GM19452 (cell line): ENCODE results near the gene TGFBR1.
A peak's percentile ranks its signal among the peaks of the same experiment; 100 is the strongest.

Experiments used
- ATAC-seq: cut with Tn5 transposase; IDR thresholded peaks from one replicate; pipeline ENCODE4 v1.9.1; 2021; ENCODE audit not compliant: unreplicated experiment

TGFBR1 gene

DNA sequence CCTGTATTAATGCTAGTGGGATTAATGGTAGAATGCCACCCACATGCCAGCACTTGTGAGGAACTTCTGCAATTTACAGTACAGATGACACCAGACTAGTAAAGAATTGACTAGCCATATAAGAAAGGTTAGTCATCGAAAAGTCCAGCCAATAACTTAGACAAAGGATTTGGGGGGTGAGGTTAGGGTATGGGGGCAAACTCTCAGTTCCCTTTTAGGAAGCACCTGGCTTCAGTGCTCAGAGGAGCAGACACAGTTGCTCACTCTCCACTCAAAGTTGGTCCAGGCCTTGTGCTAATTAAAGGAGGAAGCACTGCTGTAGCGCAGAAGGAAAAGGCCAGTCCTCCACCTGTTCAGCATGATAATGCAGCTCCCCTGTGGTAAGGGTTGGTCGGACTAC lies 25.2 kb downstream of the TGFBR1 start:
- peak; percentile 67 for ATAC-seq

DNA sequence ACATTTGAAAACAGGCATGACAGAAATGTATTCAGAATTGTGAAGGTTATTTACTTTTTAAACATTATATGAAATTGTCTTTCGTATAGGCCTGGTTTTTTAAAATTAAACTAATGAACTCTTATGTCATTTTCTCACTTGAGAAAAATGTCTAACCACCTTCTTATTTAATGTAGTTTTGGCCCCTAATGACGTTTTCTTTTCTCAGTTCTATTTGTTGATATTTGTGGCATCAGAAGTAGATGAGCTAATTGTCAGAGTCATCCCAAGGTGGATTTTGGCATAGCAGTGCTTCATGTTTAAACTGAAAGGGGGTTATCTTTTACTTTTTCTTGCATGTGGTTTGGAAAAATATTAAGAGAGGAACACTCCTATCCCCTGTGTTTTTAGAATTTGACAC lies 28.2 kb downstream of the TGFBR1 start:
- no peak for ATAC-seq

DNA sequence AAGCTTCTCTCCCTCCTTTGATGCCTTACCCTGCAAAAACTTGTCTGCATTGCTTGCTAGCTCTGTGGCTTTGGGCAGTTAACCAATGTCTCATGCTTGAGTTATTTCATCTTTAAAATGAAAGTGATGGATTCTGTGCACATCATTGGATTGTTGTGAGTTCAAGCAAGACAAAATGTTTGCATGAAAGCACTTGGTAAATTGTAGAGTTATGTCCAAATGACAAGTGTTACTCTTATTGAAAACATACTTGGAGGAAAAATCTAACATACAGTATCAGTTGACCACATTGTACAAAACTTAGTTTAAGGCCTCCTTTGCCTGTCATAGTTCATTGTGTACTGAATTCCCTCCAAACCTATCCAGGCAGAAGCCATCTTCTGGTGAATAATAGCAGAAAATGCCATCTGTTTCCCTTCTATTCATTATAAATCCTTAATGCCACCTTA lies 30.0 kb downstream of the TGFBR1 start:
- ATAC-seq, result no peak

DNA sequence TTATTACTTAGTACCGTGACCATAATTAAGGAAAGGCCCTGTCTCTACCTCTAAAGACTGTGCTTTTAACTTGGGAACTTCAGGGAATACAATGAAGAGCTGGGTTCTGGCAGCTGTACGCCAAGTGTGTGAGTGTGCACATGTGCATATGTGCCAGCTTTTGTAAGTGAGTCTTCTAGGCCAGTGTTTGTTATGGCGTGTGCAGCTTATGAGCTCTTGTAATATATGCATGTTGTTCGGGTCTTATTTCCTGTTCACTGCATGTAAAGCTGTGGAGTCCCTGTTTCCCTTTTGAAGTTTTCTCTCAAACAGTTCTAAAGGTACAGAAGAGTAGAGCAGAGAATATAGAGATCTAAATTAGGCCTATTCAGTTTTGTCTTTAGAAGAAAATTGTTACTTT lies 30.5 kb downstream of the TGFBR1 start:
- ATAC-seq, result no peak

DNA sequence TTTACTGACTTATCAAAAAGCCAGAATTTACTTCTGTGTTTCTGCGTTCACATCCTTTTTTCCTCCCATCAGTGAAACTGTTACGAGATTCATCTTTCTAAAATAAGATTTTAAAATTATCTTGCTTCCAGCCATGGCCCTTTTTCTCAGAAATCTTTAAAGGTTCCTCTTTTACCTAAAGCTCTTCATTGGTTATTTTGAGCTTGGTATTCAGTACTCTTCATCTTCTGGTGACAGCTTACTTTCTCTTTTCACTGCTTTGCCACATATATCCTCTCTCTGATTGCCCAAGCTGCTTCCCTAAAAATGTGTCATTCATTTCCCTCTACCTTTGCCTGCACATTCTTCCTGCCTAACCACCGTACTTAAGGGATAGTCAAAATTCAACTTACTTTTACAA lies 32.3 kb downstream of the TGFBR1 start:
- ATAC-seq, result no peak

DNA sequence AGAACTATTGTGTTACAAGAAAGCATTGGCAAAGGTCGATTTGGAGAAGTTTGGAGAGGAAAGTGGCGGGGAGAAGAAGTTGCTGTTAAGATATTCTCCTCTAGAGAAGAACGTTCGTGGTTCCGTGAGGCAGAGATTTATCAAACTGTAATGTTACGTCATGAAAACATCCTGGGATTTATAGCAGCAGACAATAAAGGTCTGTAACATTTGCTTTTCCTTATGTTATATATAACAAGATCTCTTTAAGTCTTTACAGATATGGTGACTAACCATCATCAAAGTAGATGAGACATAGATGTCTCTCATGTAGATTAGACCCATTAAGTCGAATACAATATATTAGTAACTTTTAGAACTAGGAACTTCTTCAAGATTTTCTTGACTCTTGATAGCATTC lies 33.0 kb downstream of the TGFBR1 start:
- ATAC-seq, result no peak

DNA sequence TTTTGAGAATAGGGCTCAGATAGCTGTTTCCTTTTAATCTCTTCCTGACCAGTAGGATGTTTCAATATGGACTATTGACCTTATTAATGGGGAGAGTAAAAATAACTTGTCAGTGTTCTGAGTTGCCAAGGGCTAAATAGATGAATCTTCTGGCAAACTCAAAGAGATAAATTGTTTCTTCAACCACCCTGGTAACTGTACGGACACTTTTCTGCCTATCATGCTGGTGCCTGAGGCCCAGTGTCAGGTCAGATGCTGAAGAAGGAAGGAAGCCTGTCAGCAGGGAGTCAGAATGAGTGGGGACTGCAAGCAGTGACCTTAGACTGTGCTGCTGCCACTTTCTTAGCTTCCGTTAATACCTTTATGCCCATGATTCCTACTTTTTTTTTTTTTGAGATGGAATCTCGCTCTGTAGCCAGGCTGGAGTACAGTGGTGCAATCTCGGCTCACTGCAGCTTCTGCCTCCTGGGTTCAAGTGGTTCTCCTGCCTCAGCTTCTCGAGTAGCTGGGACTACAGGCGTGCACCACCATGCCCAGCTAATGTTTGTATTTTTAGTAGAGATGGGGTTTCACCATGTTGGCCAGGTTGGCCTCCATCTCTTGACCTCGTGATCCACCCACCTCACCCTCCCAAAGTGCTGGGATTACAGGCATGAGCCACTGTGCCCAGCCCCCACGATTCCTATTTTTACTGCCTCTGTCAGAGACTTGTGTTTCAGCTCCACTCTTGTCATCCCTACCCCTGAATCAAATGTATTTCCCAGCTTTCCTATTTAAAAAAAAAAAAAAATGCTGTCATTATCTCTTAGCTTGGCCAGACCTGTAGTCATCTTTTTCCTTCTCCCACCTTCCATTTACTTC lies 33.7 kb downstream of the TGFBR1 start:
- ATAC-seq, result no peak

DNA sequence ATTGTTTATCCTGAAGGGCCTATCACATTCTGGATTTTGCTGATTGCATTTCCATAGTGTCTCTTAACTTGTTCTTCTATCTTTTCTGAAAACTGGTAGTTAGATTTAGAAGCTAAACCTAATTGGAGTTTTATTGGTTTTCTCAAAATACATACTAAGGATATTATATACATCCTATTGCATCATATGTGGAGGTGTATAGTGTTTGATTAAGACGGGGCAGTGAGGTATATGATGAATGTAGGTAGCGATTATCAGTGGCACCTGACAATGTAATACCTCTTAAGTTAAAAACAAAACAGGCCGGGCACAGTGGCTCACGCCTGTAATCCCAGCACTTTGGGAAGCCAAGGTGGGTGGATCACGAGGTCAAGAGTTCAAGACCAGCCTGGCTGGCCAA lies 35.0 kb downstream of the TGFBR1 start:
- no peak for ATAC-seq

DNA sequence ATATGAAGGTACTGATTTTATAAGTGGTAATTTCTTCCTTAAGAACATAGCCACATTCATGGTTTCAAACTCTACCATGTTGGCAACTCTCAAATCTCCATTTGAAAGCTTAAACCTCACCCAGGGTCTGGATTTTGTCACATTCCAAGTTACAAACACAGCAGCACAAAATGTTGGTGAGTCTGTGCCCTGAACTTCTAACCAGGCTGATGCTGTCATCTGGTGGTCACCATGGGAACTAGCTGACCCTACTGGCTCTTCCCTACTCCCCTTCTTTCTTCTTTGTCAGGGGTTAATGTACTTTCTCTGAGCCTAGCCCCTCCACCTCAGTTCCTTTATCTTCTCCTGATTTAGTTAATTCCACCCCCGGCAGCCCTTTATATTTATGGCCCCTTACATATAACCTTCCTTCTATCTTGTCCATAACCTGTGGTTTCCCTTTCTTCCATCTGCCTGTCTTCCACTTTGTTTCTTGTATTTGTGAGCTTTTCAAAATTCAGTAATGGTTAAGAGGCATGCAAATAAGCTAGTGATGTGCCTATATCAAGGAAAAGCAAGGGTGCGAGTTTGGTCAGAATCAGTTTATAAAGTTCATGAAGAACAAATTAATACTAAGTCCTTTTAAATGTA lies 35.9 kb downstream of the TGFBR1 start:
- ATAC-seq, result no peak

DNA sequence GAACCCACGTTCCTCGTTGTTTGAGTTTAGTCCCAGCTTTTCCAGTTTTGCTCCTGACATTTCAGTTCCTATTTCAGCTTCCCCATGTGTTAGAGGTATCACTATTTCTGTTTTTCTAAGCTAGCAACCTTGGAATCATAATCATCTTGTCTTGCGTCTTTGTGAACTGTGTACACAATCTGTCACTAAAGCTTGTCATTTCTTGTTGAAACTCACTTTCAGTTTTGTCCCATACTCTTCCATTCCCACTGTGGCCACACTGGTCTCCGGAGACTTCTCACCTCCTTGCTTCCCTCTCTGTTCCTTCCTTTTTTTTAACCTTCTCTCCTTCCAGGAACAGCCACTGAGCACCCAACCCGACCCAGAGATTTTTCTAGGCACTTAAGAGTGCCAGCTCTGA lies 36.9 kb downstream of the TGFBR1 start:
- no peak for ATAC-seq

DNA sequence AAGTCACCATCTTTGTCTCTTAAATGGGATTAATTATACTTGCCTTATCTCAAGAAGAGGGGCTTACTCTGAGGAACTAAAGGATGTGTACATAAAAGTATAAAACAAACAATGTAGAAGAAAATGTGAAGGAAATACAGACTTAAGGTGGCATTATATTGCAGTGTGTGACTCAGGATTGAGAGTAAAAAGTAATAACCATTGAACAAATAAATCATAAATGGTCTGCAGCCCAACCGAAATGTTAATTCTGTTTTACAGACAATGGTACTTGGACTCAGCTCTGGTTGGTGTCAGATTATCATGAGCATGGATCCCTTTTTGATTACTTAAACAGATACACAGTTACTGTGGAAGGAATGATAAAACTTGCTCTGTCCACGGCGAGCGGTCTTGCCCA lies 37.4 kb downstream of the TGFBR1 start:
- ATAC-seq, result no peak

DNA sequence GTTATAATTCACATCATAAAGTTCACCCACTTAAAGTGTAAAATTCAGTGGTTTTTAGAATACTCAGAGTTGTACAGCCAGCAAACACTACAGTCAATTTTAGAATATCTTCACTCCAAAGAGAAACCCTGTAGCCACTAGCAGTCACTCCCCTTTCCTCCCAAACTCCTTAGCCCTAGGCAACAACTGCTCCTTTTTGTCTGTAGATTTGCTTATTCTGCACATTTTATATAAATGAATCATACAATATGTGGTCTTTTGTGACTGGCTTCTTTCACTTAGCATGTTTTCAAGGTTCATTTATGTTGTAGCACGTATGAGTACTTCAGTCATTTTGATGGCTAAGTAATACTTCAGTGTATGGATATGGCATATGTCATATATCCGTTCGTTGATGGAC lies 38.7 kb downstream of the TGFBR1 start:
- no peak for ATAC-seq

DNA sequence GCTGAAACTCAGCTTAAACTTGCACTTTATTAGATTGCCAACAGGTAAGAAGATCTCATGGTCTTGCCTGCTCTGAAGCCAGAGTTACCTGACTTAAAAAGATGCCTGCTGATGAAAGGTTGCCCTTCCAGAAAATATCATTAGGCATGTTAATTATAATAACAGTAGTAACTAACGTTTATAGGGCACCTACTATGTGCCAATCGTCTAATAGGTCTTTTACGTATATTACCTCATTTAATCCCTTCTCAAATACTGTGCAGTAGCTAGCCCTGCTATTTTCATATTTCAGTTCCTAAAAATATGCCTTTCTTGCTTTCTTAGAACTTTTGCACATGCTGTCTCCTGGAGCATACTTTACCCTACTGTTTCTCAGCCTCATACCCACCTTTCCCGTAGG lies 40.1 kb downstream of the TGFBR1 start:
- no peak for ATAC-seq

DNA sequence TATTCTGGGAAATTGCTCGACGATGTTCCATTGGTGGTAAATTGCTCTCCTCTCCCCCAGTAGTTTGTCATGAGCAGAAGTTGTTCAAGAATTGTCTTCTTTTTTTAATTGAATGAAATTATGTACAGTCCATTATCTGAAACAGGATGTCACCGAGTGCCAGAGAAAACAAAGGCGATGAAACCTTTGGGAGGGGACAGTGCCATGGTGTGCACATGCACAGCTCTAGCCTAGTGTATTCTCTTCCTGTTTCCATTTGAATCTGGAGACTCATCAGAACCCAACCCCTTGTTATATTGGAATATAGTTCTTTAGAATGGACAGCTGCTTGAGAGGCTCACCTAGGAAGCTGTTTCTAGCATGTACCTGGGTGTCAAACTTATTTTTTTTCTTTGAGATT lies 41.7 kb downstream of the TGFBR1 start:
- no peak for ATAC-seq

DNA sequence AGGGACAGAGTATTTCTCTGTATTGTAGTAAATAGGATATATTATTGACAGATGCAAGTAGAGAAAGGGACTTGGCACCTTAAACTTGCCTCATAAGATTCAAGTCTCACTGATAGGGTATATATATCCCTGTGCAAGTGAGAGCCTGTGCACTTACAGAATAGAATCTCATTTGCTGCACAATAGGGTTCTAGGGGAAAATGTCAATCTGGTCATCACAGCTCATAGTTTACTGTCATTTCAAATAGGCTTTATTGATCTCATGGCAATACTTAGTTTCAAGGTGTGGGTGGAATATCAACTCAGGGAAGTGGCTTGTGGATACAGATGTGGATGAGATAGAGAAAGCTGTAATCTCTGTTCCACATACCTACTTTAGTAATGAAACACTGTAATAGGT lies 42.3 kb downstream of the TGFBR1 start:
- ATAC-seq, result no peak

DNA sequence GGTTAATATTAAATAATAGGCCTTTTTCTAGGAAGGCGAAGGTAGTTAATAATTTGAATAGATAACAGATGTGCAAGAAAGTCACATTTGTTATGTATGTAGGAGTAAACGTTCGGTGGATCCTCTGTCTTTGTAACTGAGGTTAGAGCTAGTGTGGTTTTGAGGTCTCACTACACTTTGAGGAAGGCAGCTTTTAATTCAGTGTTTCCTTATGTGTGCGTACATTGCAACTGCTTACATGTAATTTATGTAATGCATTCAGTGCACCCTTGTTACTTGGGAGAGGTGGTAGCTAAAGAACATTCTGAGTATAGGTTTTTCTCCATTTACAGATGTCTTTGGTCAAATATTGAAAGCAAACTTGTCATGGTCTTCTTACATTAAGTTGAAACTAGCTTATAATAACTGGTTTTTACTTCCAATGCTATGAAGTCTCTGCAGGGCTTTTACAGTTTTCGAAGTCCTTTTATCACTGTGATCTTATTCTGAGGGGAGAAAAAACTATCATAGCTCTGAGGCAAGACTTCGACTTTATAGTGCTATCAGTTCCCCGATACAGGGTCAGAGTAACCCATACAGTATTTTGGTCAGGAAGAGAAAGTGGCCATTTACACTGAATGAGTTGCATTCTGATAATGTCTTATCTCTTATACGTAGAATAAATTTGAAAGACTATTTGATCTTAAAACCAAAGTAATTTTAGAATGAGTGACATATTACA lies 45.7 kb downstream of the TGFBR1 start:
- no peak for ATAC-seq

DNA sequence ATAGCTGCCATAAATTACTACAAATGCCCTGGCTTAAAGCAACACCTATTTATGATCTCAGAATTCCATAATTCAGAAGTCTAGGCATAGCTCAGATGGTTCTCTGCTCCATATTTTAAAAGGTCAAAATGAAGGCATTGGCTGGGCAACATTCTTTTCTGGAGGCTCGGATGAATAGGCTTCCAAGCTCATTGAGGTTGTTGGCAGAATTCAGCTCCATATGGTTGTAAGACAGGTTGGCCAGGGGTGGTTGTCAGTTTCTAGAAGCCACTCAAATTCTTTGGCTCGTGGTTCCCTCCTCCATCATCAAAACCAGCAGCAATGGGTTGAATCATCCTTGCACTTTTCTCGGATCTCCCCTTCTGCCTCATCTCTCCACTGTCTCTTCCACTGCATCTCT lies 49.4 kb downstream of the TGFBR1 start:
- no peak for ATAC-seq

DNA sequence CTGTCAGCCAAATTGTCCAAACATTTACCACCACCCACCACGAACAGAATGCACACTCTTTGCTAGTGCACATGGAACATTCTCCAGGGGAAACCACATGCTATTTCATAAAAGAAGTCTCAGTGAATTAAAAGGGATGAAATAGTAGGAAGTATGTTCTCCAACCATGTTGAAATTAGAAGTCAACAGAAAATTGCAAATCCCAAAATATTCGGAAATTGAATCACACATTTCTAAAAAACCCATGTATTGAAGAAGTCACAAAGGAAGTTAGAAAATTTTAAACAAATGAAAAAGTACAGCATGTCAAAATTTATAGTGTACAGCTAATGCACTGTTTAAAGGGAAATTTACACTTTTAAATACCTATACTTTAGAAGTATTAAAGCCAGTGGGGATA lies 50.8 kb downstream of the TGFBR1 start:
- no peak for ATAC-seq

DNA sequence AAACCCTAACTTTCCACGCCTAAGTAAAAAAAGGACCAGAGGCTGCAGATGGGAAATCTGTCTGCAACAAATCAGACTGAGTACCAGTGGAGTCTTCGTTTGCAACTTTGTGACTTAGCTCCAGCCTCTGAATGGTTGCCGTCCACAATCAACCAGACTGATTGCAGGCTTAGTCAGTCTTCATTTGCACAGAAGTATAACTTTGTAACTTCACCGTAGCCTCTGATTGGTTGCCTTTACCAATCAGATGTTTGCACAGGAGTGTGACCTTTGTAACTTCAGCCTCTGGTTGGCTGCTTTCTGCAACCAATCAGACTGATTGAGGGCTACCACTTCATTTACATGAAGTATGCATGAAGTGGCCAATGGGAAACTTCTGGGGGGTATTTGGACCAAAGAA lies 53.7 kb downstream of the TGFBR1 start:
- no peak for ATAC-seq

DNA sequence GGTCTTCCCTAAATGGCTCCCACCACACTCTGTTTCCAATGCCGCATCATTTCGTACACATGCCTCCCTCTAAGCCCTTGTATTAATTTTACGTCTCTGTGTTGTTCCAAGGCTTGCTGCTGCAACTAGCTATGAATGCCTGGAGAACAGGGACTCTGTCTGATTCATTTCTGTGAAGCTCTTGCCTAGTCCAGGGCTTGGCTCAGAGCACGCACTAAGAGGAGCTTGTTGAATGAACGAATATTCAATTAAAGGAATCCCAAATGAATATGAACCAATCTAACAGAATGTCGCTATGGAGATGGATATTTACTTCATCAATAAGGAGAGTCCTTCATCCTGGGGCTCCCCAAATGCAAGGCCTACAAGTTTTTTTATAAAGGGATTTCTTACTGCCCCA lies 55.3 kb downstream of the TGFBR1 start:
- no peak for ATAC-seq

DNA sequence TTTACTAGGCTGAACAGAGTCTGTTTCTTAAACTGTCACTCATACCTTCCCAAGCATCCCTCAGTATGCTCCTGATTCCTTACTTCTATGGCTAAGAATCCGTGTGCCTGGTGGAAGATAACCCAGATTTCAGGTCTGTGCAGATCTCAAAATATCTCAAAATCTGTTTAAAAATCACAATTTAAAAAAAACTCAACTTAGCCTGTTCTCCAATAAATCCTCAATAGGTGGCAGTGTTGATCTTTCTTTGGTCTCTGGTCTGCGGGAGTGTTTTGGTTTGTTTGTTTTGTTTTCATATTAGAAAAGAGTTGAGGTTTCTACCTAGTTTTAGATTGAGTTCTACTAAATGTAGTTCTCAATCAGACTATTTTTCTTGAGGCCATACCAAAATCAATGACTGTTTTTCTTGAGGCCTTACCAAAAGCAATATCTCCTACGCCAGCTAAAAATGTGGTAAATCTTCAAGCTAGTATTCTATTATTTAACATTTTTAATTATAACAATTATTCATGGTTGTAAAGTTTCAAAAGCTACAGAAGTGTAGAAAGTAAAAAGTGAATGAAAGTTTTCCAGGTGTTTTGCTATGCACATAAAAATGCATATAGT lies 57.9 kb downstream of the TGFBR1 start:
- ATAC-seq, result no peak

DNA sequence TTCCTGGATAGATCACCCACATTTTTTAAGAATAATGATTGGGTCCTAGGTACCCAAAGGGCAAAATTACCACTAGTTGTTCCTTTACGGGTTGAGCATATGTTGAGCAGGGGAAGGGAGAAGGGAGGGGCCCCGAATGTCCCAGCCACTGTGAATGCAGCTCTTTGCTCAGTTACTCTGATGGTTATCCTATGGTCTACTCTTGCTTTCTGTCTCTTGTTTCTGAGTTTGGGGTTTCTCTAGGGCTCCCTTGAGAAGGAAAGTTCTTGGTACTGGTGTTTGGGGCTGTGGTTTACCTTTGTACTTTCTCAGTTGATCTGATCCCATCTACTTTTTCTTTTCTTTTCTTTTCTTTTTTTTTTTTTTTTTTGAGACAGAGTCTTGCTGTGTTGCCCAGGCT lies 61.2 kb downstream of the TGFBR1 start:
- no peak for ATAC-seq
